IMR-90 (cell line): ENCODE measurements around the gene L3MBTL4.

ENCODE experiments used
- BHLHE40 ChIP-seq: fragments of 150-350 bp; IDR thresholded peaks from 2 replicates; pipeline ENCODE4 v1.6.1; 2016; ENCODE audit warnings: mild to moderate bottlenecking, low read depth, low read length
- CEBPB ChIP-seq: IDR thresholded peaks from 2 replicates; pipeline ENCODE4 v1.6.1; 2012; ENCODE audit warnings: low read depth, low read length, improper control_type of control experiment
- CHD1 ChIP-seq: IDR thresholded peaks from 2 replicates; pipeline ENCODE4 v1.6.1; 2012; ENCODE audit warnings: low read depth, low read length, improper control_type of control experiment
- CTCF ChIP-seq: conservative IDR thresholded peaks from 2 replicates; pipeline ENCODE4 v1.5.1; 2012; ENCODE audit warnings: mild to moderate bottlenecking, low read depth, low read length, improper control_type of control experiment
- FOS ChIP-seq: fragments of 150-350 bp; IDR thresholded peaks from 2 replicates; pipeline ENCODE4 v1.6.1; 2016; ENCODE audit warnings: low read depth, low read length
- POLR2A ChIP-seq: IDR thresholded peaks from 2 replicates; pipeline ENCODE4 v1.6.1; 2012; ENCODE audit warnings: mild to moderate bottlenecking, low read depth, low read length
- RFX5 ChIP-seq: IDR thresholded peaks from 2 replicates; pipeline ENCODE4 v1.8.0; 2012; ENCODE audit warnings: low read depth, mild to moderate bottlenecking, low read length, moderate library complexity
- USF2 ChIP-seq: fragments of 150-350 bp; IDR thresholded peaks from 2 replicates; pipeline ENCODE4 v1.6.1; 2017; ENCODE audit warnings: mild to moderate bottlenecking, antibody characterized with exemption, low read length, low read depth
- TF ChIP-seq, protein P1 (sequence below): fragments of 150-350 bp; IDR thresholded peaks from 2 replicates; pipeline ENCODE4 v1.6.1; 2016; ENCODE audit warnings: low read depth, mild to moderate bottlenecking, low read length, moderate library complexity, borderline replicate concordance

DNA sequence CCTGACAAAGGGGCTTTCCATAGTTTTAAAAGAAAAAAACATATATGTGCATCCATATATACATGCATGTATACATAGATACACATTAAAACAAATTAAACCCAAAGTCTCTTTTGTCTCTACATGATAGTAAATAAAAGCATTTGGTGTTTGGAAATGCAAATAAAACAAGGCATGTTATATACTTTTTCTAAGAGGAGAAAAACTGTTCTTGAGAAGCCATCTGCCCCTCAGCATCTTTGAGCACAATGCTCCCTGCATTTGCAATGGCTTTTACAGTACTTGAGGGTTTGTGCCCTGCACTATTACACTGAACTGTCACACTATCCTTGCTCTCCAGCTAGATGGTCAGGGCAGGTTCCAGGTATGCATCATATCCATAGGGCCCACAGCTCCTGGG is 210.2 kb downstream of the L3MBTL4 start:
- no peak for TF ChIP-seq BHLHE40
- no peak for TF ChIP-seq CTCF
- TF ChIP-seq, protein P1, sequence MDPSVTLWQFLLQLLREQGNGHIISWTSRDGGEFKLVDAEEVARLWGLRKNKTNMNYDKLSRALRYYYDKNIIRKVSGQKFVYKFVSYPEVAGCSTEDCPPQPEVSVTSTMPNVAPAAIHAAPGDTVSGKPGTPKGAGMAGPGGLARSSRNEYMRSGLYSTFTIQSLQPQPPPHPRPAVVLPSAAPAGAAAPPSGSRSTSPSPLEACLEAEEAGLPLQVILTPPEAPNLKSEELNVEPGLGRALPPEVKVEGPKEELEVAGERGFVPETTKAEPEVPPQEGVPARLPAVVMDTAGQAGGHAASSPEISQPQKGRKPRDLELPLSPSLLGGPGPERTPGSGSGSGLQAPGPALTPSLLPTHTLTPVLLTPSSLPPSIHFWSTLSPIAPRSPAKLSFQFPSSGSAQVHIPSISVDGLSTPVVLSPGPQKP, result no peak
- TF ChIP-seq CHD1, result no peak
- no peak for TF ChIP-seq POLR2A
- no peak for TF ChIP-seq USF2
- no peak for TF ChIP-seq FOS
- TF ChIP-seq CEBPB, result no peak
- no peak for TF ChIP-seq RFX5
